H9 (cell line): ENCODE data around the gene LRIG3. TPM values are rescaled to one million over a fixed set of nuclear protein-coding genes. Genes with fewer than 3 reads are reported as not detected.

Experiments used
- DNase-seq: peaks from one replicate; pipeline ENCODE4 v3.0.0-alpha.2; 2017
- H2AFZ ChIP-seq: one replicate; pipeline ENCODE4 v1.6.1; 2013; ENCODE audit warnings: mild to moderate bottlenecking, low read length, control low read depth, moderate library complexity
- H2AK5ac ChIP-seq: 2 replicates; pipeline ENCODE4 v1.6.1; 2013; ENCODE audit warnings: low read length, control low read depth, mixed read lengths; ENCODE audit not compliant: insufficient read length
- H2BK120ac ChIP-seq: one replicate; pipeline ENCODE4 v1.6.1; 2013; ENCODE audit warnings: low read depth, mild to moderate bottlenecking, low read length, control low read depth, inconsistent platforms; ENCODE audit not compliant: poor library complexity, severe bottlenecking
- H2BK12ac ChIP-seq: 2 replicates; pipeline ENCODE4 v1.6.1; 2013; ENCODE audit warnings: low read length, control low read depth, mixed read lengths, low read depth; ENCODE audit not compliant: insufficient read length
- H2BK15ac ChIP-seq: 2 replicates; pipeline ENCODE4 v1.6.1; 2013; ENCODE audit warnings: low read depth, low read length, control low read depth
- H2BK20ac ChIP-seq: one replicate; pipeline ENCODE4 v1.6.1; 2013; ENCODE audit warnings: low read depth, mild to moderate bottlenecking, low read length, control low read depth, inconsistent platforms; ENCODE audit not compliant: poor library complexity, severe bottlenecking
- H2BK5ac ChIP-seq: 2 replicates; pipeline ENCODE4 v1.6.1; 2013; ENCODE audit warnings: low read length, control low read depth, mixed read lengths; ENCODE audit not compliant: insufficient read length
- H3K14ac ChIP-seq: 2 replicates; pipeline ENCODE4 v1.6.1; 2013; ENCODE audit warnings: low read length, control low read depth; ENCODE audit not compliant: insufficient read depth
- H3K18ac ChIP-seq: 2 replicates; pipeline ENCODE4 v1.6.1; 2013; ENCODE audit warnings: low read depth, mild to moderate bottlenecking, mixed read lengths, low read length, control low read depth; ENCODE audit not compliant: insufficient read length
- H3K23ac ChIP-seq: 2 replicates; pipeline ENCODE4 v1.6.1; 2013; ENCODE audit warnings: low read length, control low read depth, mixed read lengths, low read depth; ENCODE audit not compliant: insufficient read length
- H3K23me2 ChIP-seq: 2 replicates; pipeline ENCODE4 v1.6.1; 2013; ENCODE audit warnings: low read depth, mild to moderate bottlenecking, mixed read lengths, low read length, control low read depth; ENCODE audit not compliant: insufficient read length, poor library complexity, severe bottlenecking
- H3K27ac ChIP-seq: 2 replicates; pipeline ENCODE4 v1.5.1; 2013; ENCODE audit warnings: low read length, control low read depth, mixed read lengths, low read depth; ENCODE audit not compliant: insufficient read length
- H3K27me3 ChIP-seq: 2 replicates; pipeline ENCODE4 v1.6.1; 2013; ENCODE audit warnings: low read length, control low read depth, inconsistent platforms; ENCODE audit not compliant: insufficient read depth
- H3K4ac ChIP-seq: 2 replicates; pipeline ENCODE4 v1.6.1; 2013; ENCODE audit warnings: low read depth, mild to moderate bottlenecking, control low read depth, inconsistent platforms, low read length, moderate library complexity
- H3K4me1 ChIP-seq: 2 replicates; pipeline ENCODE4 v1.6.1; 2013; ENCODE audit warnings: low read length, control low read depth, inconsistent platforms; ENCODE audit not compliant: insufficient read depth
- H3K4me2 ChIP-seq: 2 replicates; pipeline ENCODE4 v1.6.1; 2013; ENCODE audit warnings: low read length, control low read depth, mixed read lengths; ENCODE audit not compliant: insufficient read length, insufficient read depth
- H3K56ac ChIP-seq: 2 replicates; pipeline ENCODE4 v1.6.1; 2013; ENCODE audit warnings: low read depth, mild to moderate bottlenecking, mixed read lengths, low read length, control low read depth; ENCODE audit not compliant: insufficient read length
- H3K79me1 ChIP-seq: 2 replicates; pipeline ENCODE4 v1.6.1; 2013; ENCODE audit warnings: low read depth, mild to moderate bottlenecking, moderate library complexity, low read length, control low read depth, inconsistent platforms; ENCODE audit not compliant: insufficient read depth, poor library complexity, severe bottlenecking
- H3K79me2 ChIP-seq: 2 replicates; pipeline ENCODE4 v1.6.1; 2013; ENCODE audit warnings: low read length, control low read depth, inconsistent platforms; ENCODE audit not compliant: insufficient read depth
- H3K9ac ChIP-seq: 2 replicates; pipeline ENCODE4 v1.6.1; 2013; ENCODE audit warnings: low read length, control low read depth, mixed read lengths; ENCODE audit not compliant: insufficient read length; ENCODE audit errors: extremely low read depth
- H3K9me3 ChIP-seq: one replicate; pipeline ENCODE4 v1.6.1; 2013; ENCODE audit warnings: low read depth, low read length, inconsistent platforms; ENCODE audit not compliant: control insufficient read depth
- H3T11ph ChIP-seq: one replicate; pipeline ENCODE4 v1.6.1; 2013; ENCODE audit warnings: mild to moderate bottlenecking, low read length, control low read depth, inconsistent platforms
- H4K20me1 ChIP-seq: one replicate; pipeline ENCODE4 v1.6.1; 2013; ENCODE audit not compliant: control insufficient read depth, insufficient read length, insufficient read depth
- H4K5ac ChIP-seq: 2 replicates; pipeline ENCODE4 v1.6.1; 2013; ENCODE audit warnings: low read depth, mild to moderate bottlenecking, mixed read lengths, low read length, control low read depth; ENCODE audit not compliant: insufficient read length
- H4K8ac ChIP-seq: replicated peaks from 2 replicates; pipeline ENCODE4 v1.6.1; 2013; ENCODE audit warnings: low read length, control low read depth, mixed read lengths, low read depth; ENCODE audit not compliant: insufficient read length
- H4K91ac ChIP-seq: 2 replicates; pipeline ENCODE4 v1.6.1; 2013; ENCODE audit warnings: low read depth, mild to moderate bottlenecking, moderate library complexity, mixed read lengths, low read length, control low read depth; ENCODE audit not compliant: insufficient read length
- H3K27ac Mint-ChIP-seq, 3 experiments: 2 replicates in 2 of 3; 3 replicates in 1 of 3; pipeline ENCODE4 v1.8.0; 2020 to 2021; ENCODE audit warnings: mixed read lengths in 3 of 3, mild to moderate bottlenecking in 1 of 3, moderate library complexity in 1 of 3
- H3K27me3 Mint-ChIP-seq: 2 replicates; pipeline ENCODE4 v1.8.0; 2021; ENCODE audit warnings: low read depth, mild to moderate bottlenecking, moderate library complexity, mixed read lengths
- H3K36me3 Mint-ChIP-seq, 3 experiments: 2 replicates in 2 of 3; 3 replicates in 1 of 3; pipeline ENCODE4 v1.8.0; 2020 to 2021; ENCODE audit warnings: low read depth in 3 of 3, mixed read lengths in 3 of 3; ENCODE audit not compliant: insufficient read depth in 1 of 3
- H3K4me1 Mint-ChIP-seq, 2 experiments: 2 replicates each; pipeline ENCODE4 v1.8.0; 2020; ENCODE audit warnings: mixed read lengths in 2 of 2
- H3K4me3 Mint-ChIP-seq, 2 experiments: 2 replicates in 1 of 2; 3 replicates in 1 of 2; pipeline ENCODE4 v1.8.0; 2020 to 2021; ENCODE audit warnings: mild to moderate bottlenecking in 2 of 2, mixed read lengths in 2 of 2, moderate library complexity in 1 of 2
- H3K9me3 Mint-ChIP-seq, 2 experiments: 2 replicates in 1 of 2; 3 replicates in 1 of 2; pipeline ENCODE4 v1.8.0; 2020; ENCODE audit warnings: mild to moderate bottlenecking in 2 of 2, mixed read lengths in 2 of 2, moderate library complexity in 1 of 2
- total RNA-seq: library from RNA; stranded (reverse); gene quantifications from 2 replicates; pipeline ENCODE4 v1.2.1, GENCODE V29; 2021
- TF ChIP-seq, protein P1 (sequence below): fragments of 200-600 bp; sonication (generic); conservative IDR thresholded peaks from 3 replicates; pipeline ENCODE4 v1.8.0; 2021; ENCODE audit warnings: antibody characterized with exemption, mild to moderate bottlenecking

LRIG3 gene
- total RNA-seq, 1 experiment from 2014 or later: 10.9 TPM

DNA sequence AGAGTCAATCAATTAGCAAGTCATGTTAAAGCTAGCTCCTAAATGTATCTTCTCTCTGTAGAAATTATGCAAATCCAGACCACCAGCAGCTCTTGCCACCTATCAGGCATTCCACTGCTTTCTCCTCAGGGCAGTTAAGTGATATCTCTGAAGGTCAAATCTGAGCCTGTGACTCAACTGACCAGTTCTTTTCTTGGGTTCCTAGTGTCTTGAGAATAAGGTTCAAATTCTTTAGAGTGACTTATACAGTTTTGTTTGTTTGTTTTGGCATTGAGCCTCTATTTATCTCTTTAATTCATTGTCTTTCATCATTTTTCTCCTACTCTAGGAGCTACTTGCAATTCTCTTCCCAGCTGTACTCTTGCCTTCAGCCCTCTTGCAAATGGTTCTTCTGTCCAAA, 2.5 kb upstream of the LRIG3 start:
- Mint-ChIP-seq H3K4me1 (peaks cover 31 to 33% of the 10 kb centered on the region in 2 experiments), H3K27ac (no peak overlapping the region), H3K4me3 (no peak overlapping the region)

More for the DNA sequence above, 2.5 kb upstream of the LRIG3 start:
- Histone ChIP-seq H4K91ac (no peak overlapping the region), H3K23me2 (peaks cover 14% of the 10 kb centered on the region), H2AK5ac (no peak overlapping the region), H3K9ac (no peak overlapping the region), H3K14ac (no peak overlapping the region), H2BK120ac (no peak overlapping the region), H2BK15ac (no peak overlapping the region), H3K27me3 (peaks cover 2% of the 10 kb centered on the region; the same call in 1 of the 2 replicates), H3K56ac (no peak overlapping the region), H3K4me1 (peaks cover 2% of the 10 kb centered on the region; the same call in 1 of the 2 replicates), H2BK12ac (no peak overlapping the region), H2BK20ac (no peak overlapping the region), H3K27ac (no peak overlapping the region), H2BK5ac (no peak overlapping the region), H3T11ph (no peak overlapping the region), H4K5ac (no peak overlapping the region), H4K8ac (no peak overlapping the region), H2AFZ (no peak overlapping the region), H3K9me3 (no peaks in the 10 kb centered on the region), H3K4ac (no peak overlapping the region), H3K79me2 (no peaks in the 10 kb centered on the region), H3K4me2 (no peak overlapping the region), H4K20me1 (no peaks in the 10 kb centered on the region), H3K79me1 (no peaks in the 10 kb centered on the region), H3K23ac (no peak overlapping the region), H3K18ac (no peak overlapping the region)
- TF ChIP-seq, protein P1, sequence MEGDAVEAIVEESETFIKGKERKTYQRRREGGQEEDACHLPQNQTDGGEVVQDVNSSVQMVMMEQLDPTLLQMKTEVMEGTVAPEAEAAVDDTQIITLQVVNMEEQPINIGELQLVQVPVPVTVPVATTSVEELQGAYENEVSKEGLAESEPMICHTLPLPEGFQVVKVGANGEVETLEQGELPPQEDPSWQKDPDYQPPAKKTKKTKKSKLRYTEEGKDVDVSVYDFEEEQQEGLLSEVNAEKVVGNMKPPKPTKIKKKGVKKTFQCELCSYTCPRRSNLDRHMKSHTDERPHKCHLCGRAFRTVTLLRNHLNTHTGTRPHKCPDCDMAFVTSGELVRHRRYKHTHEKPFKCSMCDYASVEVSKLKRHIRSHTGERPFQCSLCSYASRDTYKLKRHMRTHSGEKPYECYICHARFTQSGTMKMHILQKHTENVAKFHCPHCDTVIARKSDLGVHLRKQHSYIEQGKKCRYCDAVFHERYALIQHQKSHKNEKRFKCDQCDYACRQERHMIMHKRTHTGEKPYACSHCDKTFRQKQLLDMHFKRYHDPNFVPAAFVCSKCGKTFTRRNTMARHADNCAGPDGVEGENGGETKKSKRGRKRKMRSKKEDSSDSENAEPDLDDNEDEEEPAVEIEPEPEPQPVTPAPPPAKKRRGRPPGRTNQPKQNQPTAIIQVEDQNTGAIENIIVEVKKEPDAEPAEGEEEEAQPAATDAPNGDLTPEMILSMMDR: no peak
- Mint-ChIP-seq H3K9me3 (no peaks in the 10 kb centered on the region), H3K27me3 (peaks cover 9% of the 10 kb centered on the region), H3K36me3 (no peaks in the 10 kb centered on the region)
- no peak for DNase-seq
